GM21528 (cell line): ENCODE results near the gene CFAP70.
"Not testable (repeated sequence)": the region's sequence is repeated elsewhere in the genome, so short reads cannot be mapped to it uniquely, and the experiment has no call there.

ENCODE experiments used
- ATAC-seq: cut with Tn5 transposase; IDR thresholded peaks from one replicate; pipeline ENCODE4 v1.9.1; 2021; ENCODE audit warnings: mild to moderate bottlenecking, moderate library complexity; ENCODE audit not compliant: unreplicated experiment, low FRiP score

The CFAP70 gene

DNA sequence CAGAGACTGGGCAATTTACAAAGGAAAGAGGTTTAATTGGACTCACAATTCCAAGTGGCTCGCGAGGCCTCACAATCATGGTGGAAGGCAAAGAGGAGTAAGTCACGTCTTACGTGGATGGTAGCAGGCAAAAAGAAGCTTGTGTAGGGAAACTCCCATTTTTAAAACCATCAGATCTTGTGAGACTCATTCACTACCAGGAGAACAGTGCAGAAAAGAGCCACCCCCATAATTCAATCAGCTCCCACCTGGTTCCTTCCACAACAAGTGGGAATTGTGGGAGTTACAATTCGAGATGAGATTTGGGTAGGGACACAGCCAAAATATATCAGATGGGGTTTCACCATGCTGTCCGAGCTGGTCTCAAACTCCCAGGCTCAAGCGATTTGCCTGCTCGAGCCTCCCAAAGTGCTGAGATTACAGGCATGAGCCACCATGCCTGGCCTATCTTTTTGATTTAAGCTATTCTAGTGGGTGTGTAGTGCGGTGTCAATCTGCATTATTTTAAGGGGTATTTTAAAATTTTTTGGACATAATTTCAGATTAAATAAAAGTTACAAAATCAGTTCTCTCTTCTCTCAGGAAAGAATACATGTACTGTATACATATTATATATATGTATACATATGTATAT is 97.2 kb downstream of the CFAP70 start:
- ATAC-seq = no peak

DNA sequence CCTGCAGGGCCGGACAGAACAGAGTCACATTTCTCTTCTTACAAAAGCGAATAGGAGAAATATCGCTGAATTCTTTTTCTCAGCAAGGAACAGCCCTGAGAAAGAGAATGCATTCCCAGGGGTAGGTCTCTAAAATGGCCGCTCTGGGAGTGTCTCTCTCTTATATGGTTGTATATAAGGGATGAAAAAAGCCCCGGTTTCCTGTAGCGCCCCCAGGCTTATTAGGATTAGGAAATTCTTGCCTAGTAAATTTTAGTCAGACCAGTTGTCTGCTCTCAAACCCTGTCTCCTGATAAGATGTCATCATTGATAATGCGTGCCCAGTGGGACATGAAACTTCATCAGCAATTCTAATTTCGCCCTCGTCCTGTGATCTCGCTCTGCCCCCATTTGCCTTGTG is 100.1 kb downstream of the CFAP70 start:
- ATAC-seq = not testable (repeated sequence)

DNA sequence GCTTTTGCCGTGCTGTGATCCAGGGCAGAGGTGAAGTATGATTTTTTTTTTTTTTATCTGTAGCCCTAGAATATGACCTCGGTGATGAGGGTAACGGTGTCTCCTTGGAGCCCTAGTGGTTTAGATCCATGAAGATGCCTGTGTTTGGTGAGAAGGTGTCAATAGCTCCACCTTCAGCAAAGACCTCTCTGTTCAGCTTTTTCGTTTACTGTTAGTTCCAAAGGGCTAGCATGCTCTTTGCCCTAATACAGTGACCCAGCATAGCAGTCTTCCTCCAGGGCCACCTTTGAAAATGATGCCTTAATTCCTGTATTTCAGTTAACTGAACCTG is 105.5 kb downstream of the CFAP70 start:
- ATAC-seq = no peak

DNA sequence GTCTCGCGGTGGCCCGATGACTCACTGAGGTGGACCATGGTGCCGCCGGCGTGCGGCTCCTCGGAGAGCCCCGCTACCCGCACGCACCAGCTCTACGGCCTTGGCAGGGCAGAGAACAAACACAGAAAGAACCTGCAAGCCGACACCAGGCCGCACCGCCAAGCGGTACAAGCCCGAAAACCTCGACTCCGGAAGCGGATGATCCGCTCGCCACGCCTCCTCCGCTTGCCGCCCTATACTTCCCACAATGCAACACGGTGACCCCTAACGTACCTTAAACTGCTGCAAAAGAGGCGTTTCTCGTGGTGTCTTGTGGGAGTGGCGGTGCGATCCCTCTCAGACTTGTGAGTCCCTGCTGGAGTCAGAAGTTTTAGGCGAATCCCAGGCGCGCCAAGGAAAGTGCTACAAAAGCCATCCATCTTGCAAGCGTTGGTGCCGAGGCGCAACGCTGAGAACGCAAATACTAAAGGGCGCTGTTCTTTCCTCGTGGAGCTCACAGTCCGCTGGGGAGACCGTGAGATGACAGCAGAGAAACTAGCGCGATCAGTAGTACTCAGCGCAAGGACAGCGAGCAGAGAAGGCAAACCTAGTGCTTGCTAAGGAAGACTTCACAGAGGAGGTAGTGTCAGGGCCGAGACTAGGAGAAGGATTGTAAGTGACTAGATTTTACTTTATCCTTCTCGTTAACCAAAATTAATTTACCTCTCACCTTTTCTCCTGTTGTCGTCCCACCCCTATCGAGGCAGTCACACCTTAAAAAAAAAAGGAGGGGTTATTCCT is 106.0 kb downstream of the CFAP70 start, which contains the start of gene MRPS16:
MRPS16 (minus strand) TSS at position 200 of the 780 bp plus-strand sequence; CDS start at position 38, 162 bp downstream.
- ATAC-seq = peak; percentile 77

DNA sequence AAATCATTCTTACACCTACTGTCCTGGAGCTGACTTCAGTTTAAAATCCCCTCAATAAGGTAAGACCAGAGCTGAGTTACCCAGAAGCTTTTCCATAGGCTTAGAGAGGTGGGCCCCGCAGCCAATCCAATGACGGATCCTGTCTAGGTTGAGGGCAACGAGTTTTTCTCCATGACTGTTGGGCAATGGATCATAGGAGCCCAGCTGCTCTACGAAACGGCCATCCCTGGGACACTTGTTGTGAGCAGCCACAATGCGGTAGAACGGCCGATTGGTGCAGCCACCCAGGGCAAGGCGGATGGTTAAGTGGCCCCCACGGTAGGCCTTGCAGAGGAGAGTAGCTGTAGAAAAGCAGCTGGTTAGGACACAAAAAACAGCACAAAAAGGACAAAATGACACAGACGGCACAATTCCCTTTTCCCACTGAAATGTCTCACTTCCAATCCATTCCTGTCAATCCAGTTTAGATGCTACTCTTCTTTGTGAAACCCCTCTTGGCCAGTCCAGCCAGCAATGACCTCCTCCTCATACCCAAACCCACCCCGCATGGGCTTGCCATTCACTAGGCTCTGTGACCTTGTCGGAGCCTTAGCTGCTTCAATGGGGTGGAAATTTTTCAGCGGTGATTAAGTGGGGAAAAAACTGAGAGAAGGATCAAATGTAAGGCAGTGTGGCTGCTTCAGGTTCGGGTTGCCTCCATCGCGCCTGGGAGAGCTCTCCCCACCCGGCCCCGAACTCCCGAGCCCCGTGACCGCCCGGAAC is 106.8 kb downstream of the CFAP70 start:
- peak; percentile 33 for ATAC-seq

DNA sequence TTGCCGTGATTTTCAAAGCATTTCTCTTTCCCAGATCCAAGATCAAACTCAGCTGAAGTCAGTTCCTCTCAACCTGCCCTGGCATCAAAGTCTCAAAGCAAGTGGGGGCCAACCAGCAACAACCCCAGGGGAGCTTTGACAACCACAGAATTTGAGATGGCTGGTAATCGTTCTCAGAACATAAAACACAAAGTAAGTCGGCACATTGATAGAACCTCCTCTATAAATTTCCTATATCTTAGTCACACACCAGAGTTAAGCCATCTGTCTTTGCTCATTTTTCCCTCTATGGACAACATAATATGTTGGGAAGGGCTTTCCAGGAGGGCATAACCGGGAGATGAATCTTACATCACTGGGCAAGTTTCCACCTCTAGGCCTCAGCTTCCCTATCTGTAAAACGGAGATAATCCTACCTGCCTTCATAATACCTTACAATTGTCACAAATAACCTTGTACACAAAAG is 110.4 kb downstream of the CFAP70 start:
- ATAC-seq = no peak

DNA sequence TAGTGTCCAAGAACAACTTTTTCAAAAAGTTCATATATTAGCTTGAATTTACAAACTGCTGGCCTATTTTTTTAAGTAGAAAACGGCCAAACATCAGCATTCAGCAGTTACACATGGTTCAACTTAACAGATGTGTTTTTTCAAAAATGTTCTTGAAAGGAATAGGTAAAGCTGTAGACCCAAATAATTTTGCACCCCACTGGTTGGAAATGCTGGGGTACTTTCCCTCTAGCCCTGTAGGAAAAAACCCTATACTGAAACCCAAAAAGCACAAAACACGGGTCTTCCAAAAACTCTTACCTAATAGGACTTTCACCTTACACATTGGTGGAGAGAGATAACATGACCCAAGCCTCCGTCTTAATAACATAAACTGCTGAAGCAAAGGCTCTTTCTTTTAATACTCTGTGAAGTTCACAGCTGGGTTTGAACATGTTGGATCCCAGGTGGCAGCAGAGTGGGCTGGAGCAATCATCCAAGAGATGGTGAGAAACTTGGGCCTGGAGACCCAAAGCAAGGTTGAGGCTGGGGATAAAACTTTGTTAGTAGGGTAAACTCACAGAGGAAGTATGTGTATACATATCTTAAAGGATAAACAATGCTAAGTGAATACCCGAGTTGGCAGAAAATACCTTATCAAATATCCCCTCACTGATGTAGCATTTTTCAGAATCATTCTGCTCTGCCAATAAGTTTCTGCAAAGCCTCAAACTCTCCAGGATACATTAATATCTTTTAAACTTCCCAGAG is 111.0 kb downstream of the CFAP70 start:
- no peak for ATAC-seq

DNA sequence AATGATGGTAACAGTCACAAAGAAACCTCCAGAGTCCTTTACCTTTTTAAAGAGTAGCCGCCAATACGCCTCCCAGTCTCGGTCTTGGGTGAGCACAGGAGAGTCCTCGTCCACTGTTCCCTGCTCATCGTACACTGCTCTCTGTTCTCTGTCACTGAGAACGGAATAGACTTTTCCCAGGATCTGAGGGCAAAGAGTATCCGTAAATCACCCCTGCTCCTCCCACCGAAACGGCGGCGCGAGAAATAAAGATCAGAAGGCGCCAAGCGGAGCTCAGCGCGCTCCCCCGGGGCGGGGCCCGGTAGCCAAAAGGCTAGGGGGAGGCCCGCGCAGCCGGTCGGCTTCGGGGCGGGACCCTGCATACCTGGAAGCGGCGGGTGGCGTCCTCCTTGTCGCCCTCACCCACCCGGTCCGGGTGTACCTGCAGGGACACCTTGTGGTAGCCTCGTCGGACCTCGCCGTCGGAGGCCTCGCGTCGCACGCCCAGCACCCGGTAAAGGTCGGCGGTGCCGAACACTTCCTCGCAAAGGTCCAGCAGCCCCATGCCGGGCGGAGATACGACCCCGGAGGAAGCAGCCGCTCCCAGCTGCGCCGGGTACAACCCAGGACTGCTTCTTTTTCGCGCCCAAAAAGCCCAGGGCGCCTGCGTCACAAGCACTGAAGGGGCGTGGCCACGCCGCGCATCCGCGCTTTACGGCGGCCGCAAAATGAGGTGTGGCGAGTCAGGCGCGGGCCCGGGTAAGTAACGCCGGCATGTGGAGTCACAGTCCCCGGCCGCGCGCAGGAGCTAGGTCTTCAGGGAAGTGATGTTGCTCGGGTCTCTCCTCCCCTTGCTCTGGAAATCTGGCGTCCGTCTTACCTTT is 111.8 kb downstream of the CFAP70 start, which contains the start of gene DNAJC9:
DNAJC9 (minus strand) TSS at position 610 of the 863 bp plus-strand sequence; CDS start at position 544, 66 bp downstream.
- ATAC-seq = peak; percentile 82

DNA sequence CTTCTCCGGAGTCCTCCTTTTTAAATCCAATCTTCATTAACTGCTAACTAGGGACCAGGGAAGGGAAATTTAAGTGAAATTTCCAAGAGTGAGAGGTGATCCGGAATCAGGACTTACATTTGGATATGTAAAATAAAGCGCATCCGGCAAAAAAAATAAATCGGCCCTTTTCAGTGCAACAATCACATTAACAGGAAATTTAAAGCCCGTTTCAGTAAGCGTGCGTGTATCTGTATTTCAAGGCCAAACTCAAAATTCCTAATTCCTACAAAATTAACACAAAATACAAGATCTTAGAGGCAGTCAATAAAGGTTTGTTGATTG is 112.4 kb downstream of the CFAP70 start:
- ATAC-seq = no peak

DNA sequence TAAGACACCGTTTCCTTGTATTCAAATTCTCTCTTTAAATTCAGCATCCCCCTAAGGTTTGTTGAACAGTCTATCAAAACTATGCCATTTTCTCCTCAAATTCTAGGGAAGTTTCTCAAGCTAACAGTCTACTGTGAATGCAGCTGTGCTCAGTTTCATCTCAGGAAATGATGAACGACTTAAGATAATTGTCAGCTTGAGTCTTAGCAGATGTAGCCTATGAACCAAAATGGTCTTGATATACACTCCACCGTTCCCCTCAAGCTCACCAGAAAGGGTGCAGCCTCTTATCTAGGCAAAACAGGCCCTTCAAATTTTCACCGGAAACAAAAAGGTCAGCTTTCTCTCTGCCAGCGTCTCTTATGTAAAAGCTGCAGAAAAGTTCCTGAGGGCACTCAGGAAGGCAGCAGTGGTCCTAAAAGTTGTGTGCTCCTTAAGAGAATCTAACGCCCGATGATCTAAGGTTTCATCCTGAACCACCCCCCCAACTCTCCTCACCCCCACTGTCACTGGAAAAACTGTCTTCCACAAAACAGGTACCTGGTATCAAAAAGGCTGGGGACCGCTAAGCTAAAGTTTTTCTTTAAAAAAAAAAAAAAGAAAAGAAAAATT is 113.7 kb downstream of the CFAP70 start:
- ATAC-seq = no peak

DNA sequence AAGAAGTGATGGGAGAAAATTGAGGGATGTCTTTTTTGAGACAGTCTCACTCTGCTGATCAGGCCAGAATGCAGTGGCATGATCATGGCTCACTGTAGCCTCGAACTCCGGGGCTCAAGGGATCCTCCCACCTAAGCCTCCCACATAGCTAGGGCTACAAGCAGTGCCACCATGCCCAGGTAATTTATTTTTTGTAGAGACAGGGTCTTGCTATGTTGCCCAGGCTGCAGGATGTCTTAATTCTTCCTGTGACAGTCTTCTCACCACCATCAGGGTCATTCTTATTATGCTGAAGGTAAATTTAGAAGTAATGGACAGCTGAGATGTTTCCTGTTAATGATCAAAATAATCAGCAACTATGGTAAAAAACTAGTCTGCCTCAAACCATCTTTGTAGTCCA is 118.8 kb downstream of the CFAP70 start:
- no peak for ATAC-seq

DNA sequence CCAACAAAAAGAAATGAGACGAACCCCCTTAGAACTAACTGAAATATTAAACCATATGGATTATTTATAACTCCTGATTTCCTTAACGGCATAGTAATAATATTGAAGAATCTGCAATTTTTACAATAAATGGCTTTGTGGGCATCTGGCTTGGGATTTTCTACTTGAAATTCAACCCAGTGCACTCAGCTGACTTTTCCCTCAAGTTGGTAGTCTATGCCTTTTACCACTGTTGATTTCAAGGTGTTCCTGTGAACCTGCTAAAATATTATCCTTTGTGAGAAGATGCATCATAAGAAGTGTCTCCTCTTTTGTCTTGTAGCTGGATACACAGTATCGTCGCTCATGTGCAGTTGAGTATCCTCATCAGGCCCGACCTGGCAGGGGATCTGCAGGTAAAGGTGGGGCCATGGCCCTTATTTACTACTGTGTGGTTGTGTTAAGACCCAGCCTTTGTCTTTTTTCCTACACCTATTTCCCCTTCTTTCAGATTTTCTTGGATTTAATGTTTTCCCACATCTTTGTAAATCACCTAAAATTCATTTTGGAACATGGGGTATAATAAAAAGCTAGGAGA is 119.6 kb downstream of the CFAP70 start:
- ATAC-seq = no peak

DNA sequence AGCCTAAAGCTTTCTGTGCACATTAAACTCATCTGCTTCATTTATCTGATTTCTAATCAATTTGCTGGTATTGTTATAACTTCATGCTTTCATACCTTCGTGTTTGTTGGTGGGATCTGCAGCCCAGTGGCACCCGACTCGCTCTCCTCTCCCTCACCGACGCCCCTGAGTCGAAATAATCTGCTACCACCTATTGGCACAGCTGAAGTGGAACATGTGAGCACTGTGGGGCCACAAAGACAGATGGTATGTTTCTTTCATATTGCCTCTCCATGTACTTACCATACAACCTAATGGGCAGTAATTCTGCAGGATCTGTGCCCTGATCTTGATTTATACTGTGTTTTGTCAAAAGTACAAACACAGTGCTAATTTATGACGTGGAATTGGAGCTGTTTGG is 124.0 kb downstream of the CFAP70 start:
- no peak for ATAC-seq

DNA sequence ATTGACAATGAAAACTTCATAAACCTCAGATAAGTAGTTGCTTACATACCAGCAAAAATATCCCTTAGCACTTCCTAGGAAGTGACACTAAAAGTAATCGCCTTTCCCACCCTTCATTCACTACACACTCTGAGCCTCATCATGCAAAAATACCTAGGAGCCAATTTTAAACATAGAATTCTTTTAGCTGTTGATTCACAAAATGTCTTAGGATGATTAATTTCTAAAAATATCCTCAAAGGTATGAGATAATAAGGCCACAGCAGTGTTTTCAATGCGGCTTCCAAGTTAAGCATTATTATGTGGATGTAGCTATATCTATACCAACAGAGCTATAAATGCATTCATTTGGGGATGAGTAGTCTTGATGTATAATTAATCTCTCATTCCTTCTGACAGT is 124.8 kb downstream of the CFAP70 start:
- ATAC-seq = no peak

DNA sequence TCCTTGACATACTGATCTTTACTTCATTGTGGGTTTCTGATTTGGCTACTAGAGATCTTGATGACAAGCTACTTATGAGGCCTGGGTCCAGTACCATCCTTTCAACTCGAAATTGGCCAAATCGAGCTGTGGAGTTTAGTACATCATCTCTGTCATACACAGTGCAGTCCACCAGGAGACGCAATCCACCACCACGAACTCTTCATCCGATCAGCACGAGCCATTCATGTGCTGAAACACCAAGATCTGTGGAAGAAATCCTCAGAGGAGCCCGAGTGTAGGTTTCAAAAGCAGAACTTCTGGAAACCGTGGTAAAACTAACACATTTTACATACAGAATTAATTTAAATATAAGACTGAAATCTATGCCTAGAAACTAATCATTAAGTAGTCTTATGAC is 125.8 kb downstream of the CFAP70 start:
- no peak for ATAC-seq

DNA sequence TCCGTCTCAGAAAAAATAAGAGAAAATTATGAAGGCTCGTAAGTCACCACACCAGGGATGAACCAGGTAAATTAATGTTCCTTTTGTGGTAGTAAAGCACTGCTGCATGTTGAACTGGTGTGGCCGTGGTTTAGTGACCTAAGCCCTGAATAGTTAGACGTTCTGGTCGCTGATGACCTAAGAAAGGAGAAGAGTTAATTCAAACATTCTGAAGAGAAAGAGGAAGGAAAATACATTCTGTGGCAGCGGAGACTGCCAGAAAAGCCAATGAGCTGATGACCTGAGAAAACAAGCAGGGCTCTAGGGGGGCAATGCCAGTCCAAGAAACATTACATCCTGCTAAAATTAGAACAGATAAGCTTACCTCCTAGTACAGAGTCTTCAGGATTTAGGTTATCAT is 129.1 kb downstream of the CFAP70 start:
- ATAC-seq = no peak

DNA sequence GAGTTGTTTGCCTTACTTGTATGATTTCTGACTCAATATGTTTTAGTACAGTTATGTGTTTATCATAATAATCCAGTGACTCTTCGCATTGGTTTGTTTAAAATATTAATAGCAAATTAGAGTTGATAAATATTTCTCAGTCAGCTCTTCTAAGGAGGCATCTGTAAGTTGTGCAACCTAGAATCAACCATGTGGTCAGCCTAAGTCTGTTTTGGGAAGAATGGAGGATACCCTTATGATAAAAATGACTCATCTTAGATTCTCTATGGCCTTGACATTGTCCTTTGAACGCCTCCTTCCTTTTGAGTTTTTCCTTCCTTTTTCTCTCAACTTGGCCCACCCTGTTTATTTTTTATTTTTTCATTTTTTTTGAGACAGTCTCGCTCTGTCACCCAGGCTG is 130.4 kb downstream of the CFAP70 start:
- no peak for ATAC-seq

DNA sequence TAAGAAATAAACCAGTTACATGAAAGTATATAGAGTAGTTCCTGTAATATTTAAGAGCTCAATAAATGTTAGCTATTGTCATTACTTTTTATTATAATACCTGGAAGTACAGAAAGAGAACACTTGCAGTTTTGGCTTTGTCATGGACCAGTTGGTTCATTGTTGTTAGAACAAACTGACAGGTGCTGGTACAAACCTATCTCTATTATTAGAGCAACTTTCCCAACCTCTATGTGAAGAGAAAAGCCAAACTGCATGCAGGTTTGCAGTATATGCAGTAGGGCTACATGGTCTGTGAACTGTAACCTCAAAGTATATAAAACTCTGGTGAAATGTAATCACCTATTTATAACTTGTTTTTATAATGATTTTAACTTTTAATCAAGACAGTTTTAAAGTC is 132.0 kb downstream of the CFAP70 start:
- ATAC-seq = no peak

DNA sequence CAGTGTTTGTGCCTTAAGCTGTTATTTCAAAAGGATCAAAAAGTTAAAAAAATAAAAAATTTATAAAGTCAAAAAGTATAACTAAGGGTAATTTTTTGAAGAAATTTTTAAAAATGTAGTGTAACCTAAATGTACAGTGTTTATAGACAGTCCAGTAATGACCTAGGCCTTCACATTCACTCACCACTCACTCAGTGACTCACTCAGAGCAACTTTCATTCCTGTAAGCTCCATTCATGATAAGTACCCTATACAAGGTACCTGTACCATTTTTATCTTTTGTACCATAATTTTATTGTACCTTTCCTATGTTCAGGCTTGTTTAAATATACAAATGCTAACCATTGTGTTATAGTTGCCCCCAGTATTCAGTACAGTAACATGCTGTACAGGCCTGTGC is 133.1 kb downstream of the CFAP70 start:
- no peak for ATAC-seq
